H9 (cell line): ENCODE measurements around the gene ST3GAL6. TPM values are rescaled to one million over a fixed set of nuclear protein-coding genes. Genes with fewer than 3 reads are reported as not detected.

Source experiments
- DNase-seq: peaks from one replicate; pipeline ENCODE4 v3.0.0-alpha.2; 2017
- H2AFZ ChIP-seq: one replicate; pipeline ENCODE4 v1.6.1; 2013; ENCODE audit warnings: mild to moderate bottlenecking, low read length, control low read depth, moderate library complexity
- H2AK5ac ChIP-seq: 2 replicates; pipeline ENCODE4 v1.6.1; 2013; ENCODE audit warnings: low read length, control low read depth, mixed read lengths; ENCODE audit not compliant: insufficient read length
- H2BK120ac ChIP-seq: one replicate; pipeline ENCODE4 v1.6.1; 2013; ENCODE audit warnings: low read depth, mild to moderate bottlenecking, low read length, control low read depth, inconsistent platforms; ENCODE audit not compliant: poor library complexity, severe bottlenecking
- H2BK12ac ChIP-seq: 2 replicates; pipeline ENCODE4 v1.6.1; 2013; ENCODE audit warnings: low read length, control low read depth, mixed read lengths, low read depth; ENCODE audit not compliant: insufficient read length
- H2BK15ac ChIP-seq: 2 replicates; pipeline ENCODE4 v1.6.1; 2013; ENCODE audit warnings: low read depth, low read length, control low read depth
- H2BK20ac ChIP-seq: one replicate; pipeline ENCODE4 v1.6.1; 2013; ENCODE audit warnings: low read depth, mild to moderate bottlenecking, low read length, control low read depth, inconsistent platforms; ENCODE audit not compliant: poor library complexity, severe bottlenecking
- H2BK5ac ChIP-seq: 2 replicates; pipeline ENCODE4 v1.6.1; 2013; ENCODE audit warnings: low read length, control low read depth, mixed read lengths; ENCODE audit not compliant: insufficient read length
- H3K14ac ChIP-seq: 2 replicates; pipeline ENCODE4 v1.6.1; 2013; ENCODE audit warnings: low read length, control low read depth; ENCODE audit not compliant: insufficient read depth
- H3K18ac ChIP-seq: 2 replicates; pipeline ENCODE4 v1.6.1; 2013; ENCODE audit warnings: low read depth, mild to moderate bottlenecking, mixed read lengths, low read length, control low read depth; ENCODE audit not compliant: insufficient read length
- H3K23ac ChIP-seq: 2 replicates; pipeline ENCODE4 v1.6.1; 2013; ENCODE audit warnings: low read length, control low read depth, mixed read lengths, low read depth; ENCODE audit not compliant: insufficient read length
- H3K23me2 ChIP-seq: 2 replicates; pipeline ENCODE4 v1.6.1; 2013; ENCODE audit warnings: low read depth, mild to moderate bottlenecking, mixed read lengths, low read length, control low read depth; ENCODE audit not compliant: insufficient read length, poor library complexity, severe bottlenecking
- H3K27ac ChIP-seq: 2 replicates; pipeline ENCODE4 v1.5.1; 2013; ENCODE audit warnings: low read length, control low read depth, mixed read lengths, low read depth; ENCODE audit not compliant: insufficient read length
- H3K27me3 ChIP-seq: 2 replicates; pipeline ENCODE4 v1.6.1; 2013; ENCODE audit warnings: low read length, control low read depth, inconsistent platforms; ENCODE audit not compliant: insufficient read depth
- H3K4ac ChIP-seq: 2 replicates; pipeline ENCODE4 v1.6.1; 2013; ENCODE audit warnings: low read depth, mild to moderate bottlenecking, control low read depth, inconsistent platforms, low read length, moderate library complexity
- H3K4me1 ChIP-seq: 2 replicates; pipeline ENCODE4 v1.6.1; 2013; ENCODE audit warnings: low read length, control low read depth, inconsistent platforms; ENCODE audit not compliant: insufficient read depth
- H3K4me2 ChIP-seq: 2 replicates; pipeline ENCODE4 v1.6.1; 2013; ENCODE audit warnings: low read length, control low read depth, mixed read lengths; ENCODE audit not compliant: insufficient read length, insufficient read depth
- H3K56ac ChIP-seq: 2 replicates; pipeline ENCODE4 v1.6.1; 2013; ENCODE audit warnings: low read depth, mild to moderate bottlenecking, mixed read lengths, low read length, control low read depth; ENCODE audit not compliant: insufficient read length
- H3K79me1 ChIP-seq: 2 replicates; pipeline ENCODE4 v1.6.1; 2013; ENCODE audit warnings: low read depth, mild to moderate bottlenecking, moderate library complexity, low read length, control low read depth, inconsistent platforms; ENCODE audit not compliant: insufficient read depth, poor library complexity, severe bottlenecking
- H3K79me2 ChIP-seq: 2 replicates; pipeline ENCODE4 v1.6.1; 2013; ENCODE audit warnings: low read length, control low read depth, inconsistent platforms; ENCODE audit not compliant: insufficient read depth
- H3K9ac ChIP-seq: 2 replicates; pipeline ENCODE4 v1.6.1; 2013; ENCODE audit warnings: low read length, control low read depth, mixed read lengths; ENCODE audit not compliant: insufficient read length; ENCODE audit errors: extremely low read depth
- H3K9me3 ChIP-seq: one replicate; pipeline ENCODE4 v1.6.1; 2013; ENCODE audit warnings: low read depth, low read length, inconsistent platforms; ENCODE audit not compliant: control insufficient read depth
- H3T11ph ChIP-seq: one replicate; pipeline ENCODE4 v1.6.1; 2013; ENCODE audit warnings: mild to moderate bottlenecking, low read length, control low read depth, inconsistent platforms
- H4K20me1 ChIP-seq: one replicate; pipeline ENCODE4 v1.6.1; 2013; ENCODE audit not compliant: control insufficient read depth, insufficient read length, insufficient read depth
- H4K5ac ChIP-seq: 2 replicates; pipeline ENCODE4 v1.6.1; 2013; ENCODE audit warnings: low read depth, mild to moderate bottlenecking, mixed read lengths, low read length, control low read depth; ENCODE audit not compliant: insufficient read length
- H4K8ac ChIP-seq: replicated peaks from 2 replicates; pipeline ENCODE4 v1.6.1; 2013; ENCODE audit warnings: low read length, control low read depth, mixed read lengths, low read depth; ENCODE audit not compliant: insufficient read length
- H4K91ac ChIP-seq: 2 replicates; pipeline ENCODE4 v1.6.1; 2013; ENCODE audit warnings: low read depth, mild to moderate bottlenecking, moderate library complexity, mixed read lengths, low read length, control low read depth; ENCODE audit not compliant: insufficient read length
- H3K27ac Mint-ChIP-seq, 3 experiments: 2 replicates in 2 of 3; 3 replicates in 1 of 3; pipeline ENCODE4 v1.8.0; 2020 to 2021; ENCODE audit warnings: mixed read lengths in 3 of 3, mild to moderate bottlenecking in 1 of 3, moderate library complexity in 1 of 3
- H3K27me3 Mint-ChIP-seq: 2 replicates; pipeline ENCODE4 v1.8.0; 2021; ENCODE audit warnings: low read depth, mild to moderate bottlenecking, moderate library complexity, mixed read lengths
- H3K36me3 Mint-ChIP-seq, 3 experiments: 2 replicates in 2 of 3; 3 replicates in 1 of 3; pipeline ENCODE4 v1.8.0; 2020 to 2021; ENCODE audit warnings: low read depth in 3 of 3, mixed read lengths in 3 of 3; ENCODE audit not compliant: insufficient read depth in 1 of 3
- H3K4me1 Mint-ChIP-seq, 2 experiments: 2 replicates each; pipeline ENCODE4 v1.8.0; 2020; ENCODE audit warnings: mixed read lengths in 2 of 2
- H3K4me3 Mint-ChIP-seq, 2 experiments: 2 replicates in 1 of 2; 3 replicates in 1 of 2; pipeline ENCODE4 v1.8.0; 2020 to 2021; ENCODE audit warnings: mild to moderate bottlenecking in 2 of 2, mixed read lengths in 2 of 2, moderate library complexity in 1 of 2
- H3K9me3 Mint-ChIP-seq, 2 experiments: 2 replicates in 1 of 2; 3 replicates in 1 of 2; pipeline ENCODE4 v1.8.0; 2020; ENCODE audit warnings: mild to moderate bottlenecking in 2 of 2, mixed read lengths in 2 of 2, moderate library complexity in 1 of 2
- WGBS: extraction: QIAGEN DNeasy Blood & Tissue Kit; methylation state at CpG from one replicate; pipeline ENCODE4 v1.1.7; 2013; ENCODE audit warnings: missing lambda C conversion rate, low lambda C conversion rate, mixed read lengths; ENCODE audit not compliant: insufficient read length; ENCODE audit errors: extremely low coverage; 5-methylcytosine and 5-hydroxymethylcytosine counted together
- total RNA-seq: library from RNA; stranded (reverse); gene quantifications from 2 replicates; pipeline ENCODE4 v1.2.1, GENCODE V29; 2021
- TF ChIP-seq, protein P1 (sequence below): fragments of 200-600 bp; sonication (generic); conservative IDR thresholded peaks from 3 replicates; pipeline ENCODE4 v1.8.0; 2021; ENCODE audit warnings: antibody characterized with exemption, mild to moderate bottlenecking

ST3GAL6 gene
- total RNA-seq, 1 experiment from 2014 or later, result 6.4 TPM

DNA sequence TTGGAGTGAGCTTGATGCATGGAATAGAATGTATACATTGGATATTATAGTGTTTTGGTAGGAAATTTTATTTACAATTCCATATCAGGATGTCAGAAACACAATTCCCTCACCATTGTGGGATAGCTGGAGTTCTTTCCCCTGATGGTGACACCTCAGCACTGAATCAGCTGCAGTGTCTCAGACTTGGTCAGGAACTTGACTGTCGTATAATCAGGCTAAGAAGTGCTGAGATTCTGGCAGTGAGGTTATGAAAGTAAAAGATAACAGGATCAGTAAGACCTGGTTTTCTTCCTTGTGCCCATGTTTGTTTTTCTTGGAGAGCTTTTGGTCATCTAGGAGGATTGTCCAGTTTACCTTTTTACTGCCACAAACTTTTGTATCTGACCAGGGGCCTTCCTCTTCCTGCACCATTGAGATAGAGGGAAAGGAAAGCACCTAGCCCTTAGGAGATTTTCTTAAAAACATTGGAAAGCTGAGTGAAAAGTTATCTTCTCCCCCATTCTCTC, 27.3 kb upstream of the ST3GAL6 start:
- H2AFZ ChIP-seq, result no peak overlapping the region
- TF ChIP-seq, protein P1, sequence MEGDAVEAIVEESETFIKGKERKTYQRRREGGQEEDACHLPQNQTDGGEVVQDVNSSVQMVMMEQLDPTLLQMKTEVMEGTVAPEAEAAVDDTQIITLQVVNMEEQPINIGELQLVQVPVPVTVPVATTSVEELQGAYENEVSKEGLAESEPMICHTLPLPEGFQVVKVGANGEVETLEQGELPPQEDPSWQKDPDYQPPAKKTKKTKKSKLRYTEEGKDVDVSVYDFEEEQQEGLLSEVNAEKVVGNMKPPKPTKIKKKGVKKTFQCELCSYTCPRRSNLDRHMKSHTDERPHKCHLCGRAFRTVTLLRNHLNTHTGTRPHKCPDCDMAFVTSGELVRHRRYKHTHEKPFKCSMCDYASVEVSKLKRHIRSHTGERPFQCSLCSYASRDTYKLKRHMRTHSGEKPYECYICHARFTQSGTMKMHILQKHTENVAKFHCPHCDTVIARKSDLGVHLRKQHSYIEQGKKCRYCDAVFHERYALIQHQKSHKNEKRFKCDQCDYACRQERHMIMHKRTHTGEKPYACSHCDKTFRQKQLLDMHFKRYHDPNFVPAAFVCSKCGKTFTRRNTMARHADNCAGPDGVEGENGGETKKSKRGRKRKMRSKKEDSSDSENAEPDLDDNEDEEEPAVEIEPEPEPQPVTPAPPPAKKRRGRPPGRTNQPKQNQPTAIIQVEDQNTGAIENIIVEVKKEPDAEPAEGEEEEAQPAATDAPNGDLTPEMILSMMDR, result no peak
- H3K27me3 Mint-ChIP-seq, result peaks cover 39% of the 10 kb centered on the region
- no peaks in the 10 kb centered on the region for H4K20me1 ChIP-seq
- H2BK12ac ChIP-seq, result no peak overlapping the region
- H3T11ph ChIP-seq, result no peak overlapping the region
- no peak overlapping the region for H3K56ac ChIP-seq
- H3K27me3 ChIP-seq, result peaks cover 10% of the 10 kb centered on the region; the same call in 1 of the 2 replicates
- no peak overlapping the region for H4K8ac ChIP-seq
- H3K4me3 Mint-ChIP-seq, result no peak overlapping the region
- no peak overlapping the region for H3K4me2 ChIP-seq
- no peak overlapping the region for H2BK15ac ChIP-seq
- H2BK20ac ChIP-seq, result no peak overlapping the region
- H3K14ac ChIP-seq, result no peak overlapping the region
- no peak overlapping the region for H2BK120ac ChIP-seq
- no peak overlapping the region for H2BK5ac ChIP-seq
- H4K5ac ChIP-seq, result no peak overlapping the region
- H3K9me3 Mint-ChIP-seq, result no peaks in the 10 kb centered on the region; a peak in 1 of 5 replicates
- no peak overlapping the region for H3K9ac ChIP-seq
- H3K79me2 ChIP-seq, result no peaks in the 10 kb centered on the region
- no peak overlapping the region for H3K23ac ChIP-seq
- no peak overlapping the region for H2AK5ac ChIP-seq
- no peaks in the 10 kb centered on the region for H3K79me1 ChIP-seq
- H3K36me3 Mint-ChIP-seq, result peaks cover 0 to 1% (median 0%) of the 10 kb centered on the region in 3 experiments; a peak in 1 of 7 replicates
- no peaks in the 10 kb centered on the region for H3K4me1 ChIP-seq
- no peak overlapping the region for H3K27ac ChIP-seq
- no peak overlapping the region for H3K27ac Mint-ChIP-seq
- no peak overlapping the region for H3K18ac ChIP-seq
- peaks cover 21% of the 10 kb centered on the region for H3K23me2 ChIP-seq
- no peak for DNase-seq
- H4K91ac ChIP-seq, result no peak overlapping the region
- no CpG with 5 or more reads among the region's 1 CpG for WGBS
- no peaks in the 10 kb centered on the region for H3K9me3 ChIP-seq
- no peak overlapping the region for H3K4ac ChIP-seq
- peaks cover 17 to 21% of the 10 kb centered on the region in 2 experiments for H3K4me1 Mint-ChIP-seq
